HG03432 (cell line): ENCODE results near the gene WDR18.

ENCODE experiments used
- ATAC-seq: cut with Tn5 transposase; IDR thresholded peaks from one replicate; pipeline ENCODE4 v1.9.1; 2021; ENCODE audit warnings: mild to moderate bottlenecking, moderate library complexity; ENCODE audit not compliant: unreplicated experiment

Gene WDR18

DNA sequence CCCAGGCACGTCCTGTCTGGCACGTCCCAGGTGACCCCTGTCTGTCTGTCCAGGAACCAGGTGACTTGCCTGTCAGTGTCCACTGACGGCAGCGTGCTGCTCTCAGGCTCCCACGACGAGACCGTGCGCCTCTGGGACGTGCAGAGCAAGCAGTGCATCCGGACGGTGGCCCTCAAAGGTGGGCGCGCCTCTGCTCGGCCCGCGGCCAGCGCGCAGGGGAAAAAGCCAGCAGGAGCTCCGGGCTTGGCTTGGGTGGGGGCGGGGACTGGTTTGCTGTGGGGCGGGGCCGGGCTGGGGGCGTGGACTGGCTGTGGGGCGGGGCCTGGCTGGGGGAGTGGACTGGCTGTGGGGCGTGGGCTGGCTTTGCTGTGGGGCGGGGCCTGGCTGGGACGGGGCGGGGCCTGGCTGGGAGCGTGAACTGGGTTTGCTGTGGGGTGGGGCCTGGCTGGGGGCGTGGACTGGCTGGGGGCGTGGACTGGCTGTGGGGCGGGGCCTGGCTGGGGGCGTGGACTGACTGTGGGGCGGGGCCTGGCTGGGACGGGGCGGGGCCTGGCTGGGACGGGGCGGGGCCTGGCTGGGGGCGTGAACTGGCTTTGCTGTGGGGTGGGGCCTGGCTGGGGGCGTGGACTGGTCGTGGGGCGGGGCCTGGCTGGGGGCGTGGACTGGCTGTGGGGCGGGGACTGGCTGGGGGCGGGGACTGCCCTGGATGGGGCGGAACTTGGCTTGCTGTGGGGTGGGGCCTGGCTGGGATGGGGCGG, 7.2 kb downstream of the WDR18 start:
- ATAC-seq, result no peak

DNA sequence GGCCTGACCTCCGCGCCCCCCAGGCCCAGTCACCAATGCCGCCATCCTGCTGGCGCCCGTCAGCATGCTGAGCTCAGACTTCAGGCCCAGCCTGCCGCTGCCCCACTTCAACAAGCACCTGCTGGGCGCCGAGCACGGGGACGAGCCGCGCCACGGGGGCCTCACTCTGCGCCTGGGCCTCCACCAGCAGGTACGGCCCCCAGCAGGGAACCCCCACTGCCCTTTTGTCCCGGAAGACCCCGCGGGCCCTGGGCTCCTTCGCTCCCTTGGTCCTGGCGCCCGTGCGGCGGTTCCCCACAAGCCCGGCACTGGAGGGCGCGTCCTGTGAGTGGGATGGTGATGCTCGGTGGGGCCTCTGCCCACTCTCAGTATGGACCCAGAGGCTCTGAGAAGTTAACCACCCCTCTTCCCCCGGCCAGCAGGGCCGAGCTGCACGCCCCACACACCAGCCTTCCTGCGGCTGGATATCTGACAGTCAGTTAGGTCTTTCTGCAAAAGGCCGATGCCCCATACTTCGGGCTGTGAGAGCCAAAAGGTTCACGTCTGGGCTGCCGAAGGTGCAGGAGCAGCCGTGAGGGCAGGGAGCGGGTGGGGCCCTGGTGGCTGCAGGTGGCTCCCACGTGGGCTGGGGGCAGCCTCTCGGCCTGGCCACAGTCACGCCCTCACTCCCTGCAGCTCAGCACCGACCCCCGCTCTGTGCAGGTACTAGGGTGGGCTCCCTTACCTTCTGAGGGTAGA, 8.0 kb downstream of the WDR18 start:
- ATAC-seq, result no peak

DNA sequence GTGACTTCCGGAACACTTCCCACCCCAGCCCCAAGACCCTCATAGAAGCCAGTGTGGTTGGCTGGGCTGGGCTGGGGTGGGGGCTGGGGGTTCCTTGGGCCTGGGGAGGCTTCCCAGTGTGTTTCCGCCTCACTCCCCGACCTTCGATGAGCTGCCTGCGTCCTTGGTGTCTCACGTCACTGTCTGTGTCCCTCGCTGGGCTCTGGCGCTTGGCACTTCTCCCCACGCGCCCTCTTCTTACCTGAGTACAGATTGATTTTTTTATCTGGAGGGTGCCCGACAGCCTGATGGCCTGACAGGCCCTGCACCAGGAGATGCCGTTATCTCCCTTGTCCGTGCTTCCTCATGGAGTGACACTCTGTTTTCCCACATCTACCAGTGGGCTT, 8.5 kb downstream of the WDR18 start:
- no peak for ATAC-seq

DNA sequence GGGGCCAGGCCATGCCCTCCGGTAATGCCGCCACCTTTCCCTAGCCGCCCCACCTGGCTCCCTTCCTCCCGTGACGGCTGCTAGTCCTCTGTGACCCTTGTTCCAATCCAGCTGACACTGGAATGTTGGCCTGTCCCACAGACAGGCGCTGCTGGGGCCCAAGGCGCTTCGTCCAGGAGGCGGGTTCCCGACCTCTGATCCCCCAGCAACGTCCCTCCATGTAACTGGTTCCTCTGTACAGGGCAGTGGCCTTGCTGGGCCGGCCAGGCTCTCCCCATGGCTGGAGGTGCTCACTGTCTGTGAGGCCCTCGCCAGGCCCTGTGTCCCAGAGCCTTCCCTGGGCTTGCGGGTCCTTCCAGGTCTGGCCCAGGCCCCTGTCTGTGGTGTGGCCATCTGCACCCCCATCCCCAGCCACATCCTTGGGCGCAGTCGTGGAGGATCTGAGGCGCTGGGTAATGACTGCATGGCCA, 9.3 kb downstream of the WDR18 start:
- ATAC-seq, result no peak

DNA sequence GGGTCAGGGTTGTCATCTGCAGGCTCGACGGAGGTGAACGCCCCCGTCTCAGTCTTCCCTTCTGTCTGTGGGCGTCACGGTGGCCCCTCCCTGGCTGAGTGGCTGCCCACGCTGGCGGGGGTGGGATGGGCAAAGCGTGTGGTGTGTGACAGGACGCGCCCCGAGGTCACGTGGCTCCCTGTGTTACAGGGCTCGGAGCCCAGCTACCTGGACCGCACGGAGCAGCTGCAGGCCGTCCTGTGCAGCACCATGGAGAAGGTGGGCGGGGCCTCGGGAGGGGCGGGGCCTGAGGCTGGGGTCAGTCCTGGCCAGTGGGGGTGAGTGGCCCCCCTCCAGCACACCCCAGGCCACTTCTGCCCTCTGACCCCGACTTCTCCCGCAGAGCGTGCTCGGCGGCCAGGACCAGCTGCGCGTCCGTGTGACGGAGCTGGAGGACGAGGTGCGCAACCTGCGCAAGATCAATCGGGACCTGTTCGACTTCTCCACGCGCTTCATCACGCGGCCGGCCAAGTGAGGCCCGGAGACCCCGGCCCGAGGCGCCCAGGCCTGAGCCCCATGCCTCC, 9.8 kb downstream of the WDR18 start:
- no peak for ATAC-seq

DNA sequence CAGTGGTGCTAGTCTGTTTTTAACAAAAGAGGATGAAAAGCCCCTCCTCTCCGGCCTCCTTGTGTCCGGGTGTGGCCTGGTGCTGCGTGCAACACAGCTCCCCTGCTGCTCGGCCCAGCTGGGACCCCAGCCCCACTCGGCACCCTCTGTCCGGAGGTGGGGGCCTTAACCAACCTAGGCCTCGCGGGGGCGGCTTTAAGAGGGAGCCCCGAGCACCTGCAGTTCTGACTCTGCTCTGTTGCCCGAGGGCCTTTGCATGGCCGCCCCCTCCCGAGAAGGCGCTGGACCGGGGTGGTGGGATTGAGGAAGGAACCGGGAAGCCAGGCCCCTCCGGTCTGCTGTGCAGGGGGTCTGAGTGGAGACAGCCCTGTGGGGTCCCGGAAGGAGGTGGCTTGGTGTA, 10.4 kb downstream of the WDR18 start:
- ATAC-seq, result no peak

DNA sequence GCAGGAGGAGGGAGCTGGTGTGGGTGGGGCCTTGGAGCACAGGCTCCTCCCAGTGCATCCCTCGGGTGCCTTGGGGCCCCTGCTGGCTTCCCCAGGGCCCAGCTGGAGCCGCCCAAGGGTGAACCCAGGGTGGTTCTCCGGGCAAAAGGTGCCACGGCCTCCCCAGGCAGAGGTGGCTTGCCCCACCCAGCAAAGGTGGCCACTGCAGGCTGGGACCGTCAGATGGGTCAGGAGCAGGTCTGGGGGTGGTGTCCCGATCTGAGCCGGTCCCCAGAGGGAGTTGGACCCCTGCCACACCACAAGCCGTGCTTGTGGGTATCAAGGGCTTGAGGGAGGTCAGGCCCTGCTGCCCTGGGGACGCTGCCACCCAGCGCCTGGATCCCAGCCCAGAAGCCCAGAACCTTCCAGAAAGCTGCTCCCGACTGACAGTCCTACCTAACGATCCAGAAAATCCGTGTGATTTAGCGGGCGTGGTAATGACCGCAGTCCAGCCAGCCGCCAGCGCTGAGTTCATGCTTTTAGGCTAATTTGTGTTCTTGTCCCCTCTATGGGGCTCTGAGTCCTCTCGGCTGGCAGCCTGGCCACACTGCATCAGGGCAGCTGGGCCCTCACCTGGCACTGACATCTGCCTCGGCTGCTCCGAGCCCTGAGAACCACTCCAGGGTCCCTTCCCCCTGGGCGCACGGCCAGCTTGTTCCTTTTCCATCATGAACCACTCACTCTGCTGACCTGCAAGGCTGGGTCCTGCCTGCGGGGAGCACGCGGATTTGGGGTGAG, 11.1 kb downstream of the WDR18 start:
- no peak for ATAC-seq

DNA sequence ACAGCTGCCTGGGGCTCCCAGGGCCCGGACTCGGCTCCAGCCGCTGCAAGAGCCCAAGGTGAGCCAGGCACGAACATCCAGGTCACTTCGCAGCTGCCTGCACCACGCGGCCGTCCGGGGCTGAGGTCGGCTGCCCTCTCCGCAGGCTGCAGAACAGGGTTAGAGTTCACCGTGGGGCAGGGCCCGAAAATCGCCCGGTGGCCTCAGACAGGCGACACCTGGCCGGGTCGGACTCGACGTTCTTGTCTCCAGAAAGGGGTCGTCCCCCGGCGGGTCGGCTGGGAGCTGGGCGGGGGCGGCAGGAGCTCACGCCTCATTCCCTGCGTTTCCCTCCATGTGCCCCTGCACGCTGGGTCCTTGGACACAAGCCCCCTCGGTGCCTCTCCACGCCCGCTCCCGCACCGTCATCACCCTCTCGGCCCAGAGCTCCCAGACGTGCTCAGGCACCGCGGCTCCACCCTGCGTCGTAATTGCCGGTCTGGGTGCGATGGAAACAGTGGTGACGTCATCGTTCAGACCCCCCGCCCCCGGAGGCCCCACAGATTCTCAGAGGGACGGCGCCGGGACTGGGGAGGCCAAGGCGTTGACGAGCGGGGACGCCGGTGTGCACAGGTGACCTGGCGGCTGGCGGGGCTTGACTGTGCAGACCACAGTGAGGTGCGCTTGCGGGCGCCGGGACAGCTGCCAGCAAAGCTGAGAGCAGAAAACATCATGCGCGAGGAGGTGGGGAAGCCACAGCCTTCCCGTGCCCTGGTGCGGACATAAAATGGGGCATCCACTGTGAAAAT, 12.1 kb downstream of the WDR18 start:
- ATAC-seq, result no peak

DNA sequence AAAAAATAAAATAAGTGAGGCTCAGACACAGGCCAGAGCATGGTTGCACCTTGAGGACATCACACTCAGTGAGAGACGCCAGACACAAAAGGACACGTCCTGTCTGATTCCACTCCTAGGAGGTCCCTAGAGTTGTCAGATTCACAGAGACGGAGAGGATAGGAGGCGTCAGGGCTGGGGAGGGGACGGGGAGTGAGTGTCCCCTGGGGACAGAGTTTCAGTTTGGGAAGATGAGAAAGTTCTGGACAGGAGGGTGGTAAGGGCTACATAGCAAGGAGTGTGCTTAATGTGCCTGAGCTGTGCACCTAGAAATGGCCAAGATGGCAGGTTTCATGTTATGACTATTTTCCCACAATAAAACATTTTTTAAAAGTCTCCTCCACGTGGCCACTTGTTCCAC, 13.9 kb downstream of the WDR18 start:
- no peak for ATAC-seq

DNA sequence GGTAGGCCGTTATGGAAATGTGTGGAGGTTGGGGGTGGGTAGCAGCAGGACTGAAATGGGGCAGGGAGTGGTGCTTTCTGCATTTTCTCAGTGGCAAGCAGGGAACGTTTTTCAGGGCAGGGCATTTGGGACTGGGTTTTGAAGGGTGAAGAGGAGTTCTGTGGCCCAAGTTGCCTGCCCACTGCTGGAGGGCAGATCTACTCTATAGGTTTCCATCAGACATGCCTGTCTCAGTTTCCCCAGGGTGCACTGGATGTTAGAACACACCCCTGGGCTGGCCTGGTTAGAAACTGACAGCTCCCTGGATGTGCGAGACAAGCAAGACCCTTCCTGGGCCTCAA, 15.2 kb downstream of the WDR18 start:
- ATAC-seq, result no peak

DNA sequence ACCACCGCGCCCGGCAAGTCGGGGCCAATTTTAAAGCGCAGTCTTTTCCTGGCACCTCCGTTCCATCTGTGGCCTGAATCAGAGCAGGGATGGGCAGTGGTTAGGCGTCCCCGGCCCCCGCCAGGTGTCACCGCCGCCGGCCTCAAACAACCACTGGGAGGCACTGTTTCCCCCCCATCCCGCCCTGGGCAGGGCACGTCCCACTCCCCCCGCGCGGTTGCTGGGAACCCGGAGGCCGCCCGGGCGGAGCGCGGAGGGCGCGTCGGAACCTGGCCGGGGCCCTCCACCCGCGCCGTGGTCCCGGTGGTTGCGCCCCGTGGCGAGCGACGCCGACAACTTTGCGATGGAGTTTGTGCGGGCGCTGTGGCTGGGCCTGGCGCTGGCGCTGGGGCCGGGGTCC, 15.9 kb downstream of the WDR18 start, which contains the start of gene GRIN3B:
Gene GRIN3B, plus strand, starts transcription at position 325 of the 400 bp plus-strand sequence. Its CDS starts 19 bp downstream, at position 344.
- ATAC-seq, result no peak

DNA sequence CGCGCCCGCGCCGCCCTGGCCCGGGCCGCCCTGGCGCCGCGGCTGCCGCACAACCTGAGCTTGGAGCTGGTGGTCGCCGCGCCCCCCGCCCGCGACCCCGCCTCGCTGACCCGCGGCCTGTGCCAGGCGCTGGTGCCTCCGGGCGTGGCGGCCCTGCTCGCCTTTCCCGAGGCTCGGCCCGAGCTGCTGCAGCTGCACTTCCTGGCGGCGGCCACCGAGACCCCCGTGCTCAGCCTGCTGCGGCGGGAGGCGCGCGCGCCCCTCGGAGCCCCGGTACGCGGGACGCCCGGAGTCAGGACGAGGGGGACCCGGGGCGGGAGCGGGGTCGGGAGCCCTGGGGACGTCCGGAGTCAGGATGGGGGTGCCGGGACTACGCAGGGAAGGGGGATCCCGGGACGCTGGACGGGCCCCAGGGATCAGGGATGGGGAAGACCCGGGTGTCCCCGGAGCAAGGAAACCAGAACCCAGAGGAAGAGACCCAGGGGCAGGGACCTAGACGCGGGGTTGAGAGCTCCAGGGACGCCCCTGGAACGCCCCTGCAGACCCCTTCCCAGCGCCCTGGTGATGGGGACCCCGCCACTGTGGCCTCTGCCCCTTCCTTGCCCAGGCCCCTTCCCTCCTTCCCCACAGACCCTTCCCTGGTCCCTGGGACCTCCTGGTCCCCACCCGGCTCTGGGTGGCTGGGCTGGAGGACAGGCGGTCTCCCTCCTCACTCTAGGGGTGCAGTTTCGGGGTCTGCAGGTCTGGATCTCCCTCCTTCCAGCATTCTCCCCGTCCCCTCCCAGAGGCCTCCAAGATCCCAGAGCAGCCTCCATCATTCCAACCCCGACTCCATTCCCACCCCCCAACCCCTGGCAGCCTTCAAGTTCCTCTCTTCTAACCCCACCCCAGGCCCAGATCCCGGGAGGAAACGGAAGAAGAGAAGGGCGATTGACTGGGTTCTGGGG, 16.7 kb downstream of the WDR18 start:
- ATAC-seq, result no peak

DNA sequence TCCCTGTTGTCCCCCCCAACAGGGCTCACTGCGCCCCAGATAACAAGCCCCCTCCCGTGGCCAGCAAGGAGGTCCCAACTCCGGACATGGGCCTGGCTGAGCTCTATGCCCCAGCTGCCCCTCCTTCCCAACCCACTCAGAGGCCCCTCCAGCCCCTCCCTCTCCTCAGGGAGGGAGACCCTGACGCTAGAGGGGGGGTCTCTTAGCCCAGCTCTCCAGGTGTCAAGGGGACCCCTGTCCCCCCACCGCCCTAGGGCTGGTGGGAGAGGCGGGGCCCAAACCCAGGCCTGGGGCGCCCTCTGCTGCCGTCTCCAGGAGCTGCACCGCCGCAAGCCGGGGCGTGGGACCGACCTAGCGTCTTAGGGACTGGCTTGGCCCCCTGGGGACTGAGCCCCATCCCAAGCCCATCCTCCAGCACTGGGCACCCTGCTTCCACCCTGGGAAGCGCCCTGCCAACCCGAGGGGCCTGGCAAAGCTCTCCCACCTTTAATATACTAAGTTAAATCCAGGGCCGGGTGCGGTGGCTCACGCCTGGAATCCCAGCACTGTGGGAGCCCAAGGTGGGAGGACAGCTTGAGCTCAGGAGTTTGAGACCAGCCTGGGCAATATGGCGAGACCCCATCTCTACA, 17.5 kb downstream of the WDR18 start:
- ATAC-seq, result no peak

DNA sequence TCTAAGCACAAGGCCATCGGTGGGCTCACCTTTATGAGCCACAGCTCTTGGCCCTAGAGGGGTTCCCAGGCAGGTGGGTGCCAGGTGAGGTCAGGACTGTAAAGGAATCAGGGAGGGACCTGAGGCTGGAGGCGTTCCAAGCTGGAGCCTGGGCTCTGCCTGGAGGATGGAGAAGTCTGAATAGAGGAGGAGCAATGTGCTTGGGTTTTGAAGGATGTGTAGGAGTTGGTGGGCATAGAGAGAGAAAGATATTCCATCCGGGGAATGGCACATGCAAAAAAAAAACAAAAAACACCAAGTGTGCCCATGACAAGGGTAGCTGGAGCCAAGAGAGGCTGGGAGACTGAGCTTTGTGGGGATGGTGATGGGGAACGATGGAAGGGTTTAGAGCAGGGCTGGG, 18.5 kb downstream of the WDR18 start:
- ATAC-seq, result no peak

DNA sequence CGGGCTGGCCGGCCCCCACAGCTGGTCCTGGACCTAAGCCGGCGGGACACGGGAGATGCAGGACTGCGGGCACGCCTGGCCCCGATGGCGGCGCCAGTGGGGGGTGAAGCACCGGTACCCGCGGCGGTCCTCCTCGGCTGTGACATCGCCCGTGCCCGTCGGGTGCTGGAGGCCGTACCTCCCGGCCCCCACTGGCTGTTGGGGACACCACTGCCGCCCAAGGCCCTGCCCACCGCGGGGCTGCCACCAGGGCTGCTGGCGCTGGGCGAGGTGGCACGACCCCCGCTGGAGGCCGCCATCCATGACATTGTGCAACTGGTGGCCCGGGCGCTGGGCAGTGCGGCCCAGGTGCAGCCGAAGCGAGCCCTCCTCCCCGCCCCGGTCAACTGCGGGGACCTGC, 19.1 kb downstream of the WDR18 start:
- no peak for ATAC-seq

DNA sequence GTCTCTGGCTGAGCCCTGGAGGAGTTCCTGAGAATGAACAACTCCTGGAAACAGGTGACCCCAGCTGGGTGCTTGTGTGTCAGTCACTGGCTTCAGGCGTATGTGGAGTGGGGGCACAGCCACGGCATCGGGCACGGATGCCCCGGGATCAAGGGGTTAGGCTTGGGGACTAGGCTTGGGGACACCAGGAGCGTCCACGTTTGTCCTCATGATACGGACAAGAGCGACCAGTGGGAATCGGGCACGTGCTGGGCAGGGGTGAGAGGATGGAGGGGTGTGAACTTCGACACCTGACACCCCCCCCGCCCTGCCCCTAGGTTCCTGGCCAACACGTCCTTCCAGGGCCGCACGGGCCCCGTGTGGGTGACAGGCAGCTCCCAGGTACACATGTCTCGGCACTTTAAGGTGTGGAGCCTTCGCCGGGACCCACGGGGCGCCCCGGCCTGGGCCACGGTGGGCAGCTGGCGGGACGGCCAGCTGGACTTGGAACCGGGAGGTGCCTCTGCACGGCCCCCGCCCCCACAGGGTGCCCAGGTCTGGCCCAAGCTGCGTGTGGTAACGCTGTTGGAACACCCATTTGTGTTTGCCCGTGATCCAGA, 20.2 kb downstream of the WDR18 start:
- no peak for ATAC-seq

DNA sequence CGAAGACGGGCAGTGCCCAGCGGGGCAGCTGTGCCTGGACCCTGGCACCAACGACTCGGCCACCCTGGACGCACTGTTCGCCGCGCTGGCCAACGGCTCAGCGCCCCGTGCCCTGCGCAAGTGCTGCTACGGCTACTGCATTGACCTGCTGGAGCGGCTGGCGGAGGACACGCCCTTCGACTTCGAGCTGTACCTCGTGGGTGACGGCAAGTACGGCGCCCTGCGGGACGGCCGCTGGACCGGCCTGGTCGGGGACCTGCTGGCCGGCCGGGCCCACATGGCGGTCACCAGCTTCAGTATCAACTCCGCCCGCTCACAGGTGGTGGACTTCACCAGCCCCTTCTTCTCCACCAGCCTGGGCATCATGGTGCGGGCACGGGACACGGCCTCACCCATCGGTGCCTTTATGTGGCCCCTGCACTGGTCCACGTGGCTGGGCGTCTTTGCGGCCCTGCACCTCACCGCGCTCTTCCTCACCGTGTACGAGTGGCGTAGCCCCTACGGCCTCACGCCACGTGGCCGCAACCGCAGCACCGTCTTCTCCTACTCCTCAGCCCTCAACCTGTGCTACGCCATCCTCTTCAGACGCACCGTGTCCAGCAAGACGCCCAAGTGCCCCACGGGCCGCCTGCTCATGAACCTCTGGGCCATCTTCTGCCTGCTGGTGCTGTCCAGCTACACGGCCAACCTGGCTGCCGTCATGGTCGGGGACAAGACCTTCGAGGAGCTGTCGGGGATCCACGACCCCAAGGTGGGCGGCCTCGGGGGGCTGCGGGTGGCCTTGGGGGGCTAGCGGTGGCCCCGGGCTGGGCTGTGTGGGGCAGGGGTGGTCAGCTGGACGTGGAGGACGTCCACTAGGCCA, 20.9 kb downstream of the WDR18 start:
- no peak for ATAC-seq
